ENCODE measurements around the gene MLST8. TPM values are rescaled to one million over a fixed set of nuclear protein-coding genes. Genes with fewer than 3 reads are reported as not detected.
"Not testable (repeated sequence)": the region's sequence is repeated elsewhere in the genome, so short reads cannot be mapped to it uniquely, and the experiment has no call there.

The MLST8 gene
- polyA plus RNA-seq, 1 donor from 2014 or later = 44.1 TPM

- Mint-ChIP-seq H3K9me3 (no peaks in the 10 kb centered on the region), H3K27me3 (peaks cover 18% of the 10 kb centered on the region), H3K4me1 (peaks cover 0 to 3% (median 3%) of the 10 kb centered on the region in 3 donors), H3K4me3 (no peak overlapping the region), H3K27ac (no peak overlapping the region), H3K36me3 (peaks cover 1% of the 10 kb centered on the region)
Measured at GRCh38 chr16:2191446-2191706, 13.9 kb upstream of the MLST8 start.

GRCh38 chr16:2194166-2194834 lies 11.0 kb upstream of the MLST8 start:
- Mint-ChIP-seq H3K9me3 (no peaks in the 10 kb centered on the region), H3K27me3 (peaks cover 31% of the 10 kb centered on the region), H3K27ac (peak overlapping the region in 1 of 3 donors; percentile 30), H3K36me3 (peaks cover 1% of the 10 kb centered on the region), H3K4me3 (peak overlapping the region in 2 of 4 donors; percentile 30 to 89), H3K4me1 (peaks cover 0 to 3% (median 3%) of the 10 kb centered on the region in 3 donors)

GRCh38 chr16:2194852-2195321 lies 10.4 kb upstream of the MLST8 start:
- Mint-ChIP-seq H3K4me1 (peaks cover 0 to 3% (median 3%) of the 10 kb centered on the region in 3 donors), H3K36me3 (peaks cover 1% of the 10 kb centered on the region), H3K9me3 (no peaks in the 10 kb centered on the region), H3K27ac (peak overlapping the region in 1 of 3 donors; percentile 30), H3K27me3 (peaks cover 31% of the 10 kb centered on the region), H3K4me3 (peak overlapping the region; percentile 30 to 89 (median 51))

GRCh38 chr16:2195322-2196161 lies 9.7 kb upstream of the MLST8 start:
- H3K9me3 Mint-ChIP-seq = no peaks in the 10 kb centered on the region
- peaks cover 0 to 3% (median 3%) of the 10 kb centered on the region in 3 donors for H3K4me1 Mint-ChIP-seq
- peak overlapping the region; percentile 30 to 79 (median 42) for H3K4me3 Mint-ChIP-seq
- H3K36me3 Mint-ChIP-seq = peaks cover 1% of the 10 kb centered on the region
- H3K27ac Mint-ChIP-seq = peak overlapping the region in 1 of 3 donors; percentile 30
- H3K27me3 Mint-ChIP-seq = peaks cover 33% of the 10 kb centered on the region

- H3K27me3 Mint-ChIP-seq = peaks cover 32% of the 10 kb centered on the region
Measured at GRCh38 chr16:2196162-2196980, 8.9 kb upstream of the MLST8 start, which contains the start of gene CASKIN1. CASKIN1 (minus strand) TSS chr16:2196605; CDS start chr16:2196432, 173 bp downstream.

GRCh38 chr16:2196981-2197511 lies 8.2 kb upstream of the MLST8 start:
- H3K27ac Mint-ChIP-seq = no peak overlapping the region
- peaks cover 32% of the 10 kb centered on the region for H3K27me3 Mint-ChIP-seq
- H3K4me3 Mint-ChIP-seq = peak overlapping the region in 2 of 4 donors; percentile 34 to 70
- peaks cover 4% of the 10 kb centered on the region for H3K36me3 Mint-ChIP-seq
- H3K9me3 Mint-ChIP-seq = no peaks in the 10 kb centered on the region
- peaks cover 0 to 3% (median 3%) of the 10 kb centered on the region in 3 donors for H3K4me1 Mint-ChIP-seq

More at GRCh38 chr16:2196162-2196980, 8.9 kb upstream of the MLST8 start, which contains the start of gene CASKIN1:
- Mint-ChIP-seq H3K4me3 (peak within 1 kb of the TSS in 3 of 4 donors; percentile 41 to 79 (median 70)), H3K9me3 (no peaks in the 10 kb centered on the region), H3K27ac (no peak within 1 kb of the TSS), H3K36me3 (peaks cover 1% of the 10 kb centered on the region), H3K4me1 (peaks cover 0 to 3% (median 3%) of the 10 kb centered on the region in 3 donors)

- Mint-ChIP-seq H3K27me3 (peaks cover 29% of the 10 kb centered on the region), H3K9me3 (no peaks in the 10 kb centered on the region), H3K27ac (no peak overlapping the region)
Measured at GRCh38 chr16:2197765-2198164, 7.5 kb upstream of the MLST8 start.

GRCh38 chr16:2198283-2198682 lies 7.0 kb upstream of the MLST8 start:
- H3K27me3 Mint-ChIP-seq = peaks cover 29% of the 10 kb centered on the region
- no peaks in the 10 kb centered on the region for H3K9me3 Mint-ChIP-seq
- H3K4me1 Mint-ChIP-seq = peaks cover 0 to 4% (median 3%) of the 10 kb centered on the region in 3 donors
- H3K27ac Mint-ChIP-seq = no peak overlapping the region
- peaks cover 4% of the 10 kb centered on the region for H3K36me3 Mint-ChIP-seq
- H3K4me3 Mint-ChIP-seq = peak overlapping the region in 1 of 4 donors; percentile 83

More at GRCh38 chr16:2197765-2198164, 7.5 kb upstream of the MLST8 start:
- Mint-ChIP-seq H3K4me1 (peaks cover 0 to 4% (median 3%) of the 10 kb centered on the region in 3 donors), H3K4me3 (peak overlapping the region in 2 of 4 donors; percentile 55 to 83), H3K36me3 (peaks cover 4% of the 10 kb centered on the region)

- Mint-ChIP-seq H3K9me3 (no peaks in the 10 kb centered on the region), H3K27ac (no peak overlapping the region), H3K27me3 (peaks cover 27% of the 10 kb centered on the region), H3K36me3 (peaks cover 4% of the 10 kb centered on the region), H3K4me1 (peaks cover 0 to 4% (median 3%) of the 10 kb centered on the region in 3 donors), H3K4me3 (no peak overlapping the region)
Measured at GRCh38 chr16:2199095-2199494, 6.2 kb upstream of the MLST8 start.

GRCh38 chr16:2199621-2200139 lies 5.6 kb upstream of the MLST8 start:
- Mint-ChIP-seq H3K9me3 (no peaks in the 10 kb centered on the region), H3K4me3 (no peak overlapping the region)

GRCh38 chr16:2200313-2200712 lies 4.9 kb upstream of the MLST8 start:
- H3K9me3 Mint-ChIP-seq = no peaks in the 10 kb centered on the region
- peak overlapping the region in 1 of 3 donors; percentile 39 for H3K27ac Mint-ChIP-seq
- H3K4me3 Mint-ChIP-seq = no peak overlapping the region
- H3K4me1 Mint-ChIP-seq = peaks cover 0 to 5% (median 4%) of the 10 kb centered on the region in 3 donors
- peaks cover 4% of the 10 kb centered on the region for H3K36me3 Mint-ChIP-seq
- peaks cover 17% of the 10 kb centered on the region for H3K27me3 Mint-ChIP-seq

More at GRCh38 chr16:2199621-2200139, 5.6 kb upstream of the MLST8 start:
- Mint-ChIP-seq H3K36me3 (peaks cover 4% of the 10 kb centered on the region), H3K27ac (no peak overlapping the region), H3K4me1 (peaks cover 0 to 7% (median 7%) of the 10 kb centered on the region in 3 donors), H3K27me3 (peaks cover 24% of the 10 kb centered on the region)

GRCh38 chr16:2203119-2203688 lies 2.0 kb upstream of the MLST8 start:
- not testable (repeated sequence) for H3K9me3 Mint-ChIP-seq, H3K36me3 Mint-ChIP-seq, H3K27me3 Mint-ChIP-seq
- Mint-ChIP-seq H3K4me3 (peak overlapping the region in 3 of 4 donors; percentile 28 to 89 (median 72)), H3K4me1 (peaks cover 6 to 15% (median 9%) of the 10 kb centered on the region in 3 donors), H3K27ac (peak overlapping the region in 2 of 3 donors; percentile 82 to 95)

- Mint-ChIP-seq H3K4me3 (peak overlapping the region; percentile 67 to 95 (median 78)), H3K4me1 (peaks cover 6 to 15% (median 9%) of the 10 kb centered on the region in 3 donors), H3K27me3 (peaks cover 3% of the 10 kb centered on the region), H3K27ac (peak overlapping the region; percentile 27 to 95 (median 49)), H3K36me3 (peaks cover 4% of the 10 kb centered on the region), H3K9me3 (no peaks in the 10 kb centered on the region)
Measured at GRCh38 chr16:2204416-2205103, 694 bp upstream of the MLST8 start.
